ENCODE data around the gene RELA. TPM values are rescaled to one million over a fixed set of nuclear protein-coding genes. Genes with fewer than 3 reads are reported as not detected.
"Not testable (repeated sequence)": the region's sequence is repeated elsewhere in the genome, so short reads cannot be mapped to it uniquely, and the experiment has no call there.

RELA gene
- total RNA-seq = 8.7 and 16.3 TPM in 2 replicates

GRCh38 chr11:65662799-65663638 is at the start of gene RELA:
RELA (minus strand) TSS chr11:65662916; CDS start chr11:65662832, 84 bp downstream.
- peak; percentile 86 to 94 for DNase-seq (ENCODE audit: low read depth in 2 of 2)

- DNase-seq (ENCODE audit: low read depth in 2 of 2) = peak; percentile 97 to 99
Observed at GRCh38 chr11:65711785-65712632, 49.3 kb upstream of the RELA start, which contains the start of gene KAT5. KAT5 (plus strand) TSS chr11:65712252; CDS start chr11:65712268, 16 bp downstream.

GRCh38 chr11:65710421-65710820 is 47.7 kb upstream of the RELA start:
- no peak for DNase-seq (ENCODE audit: low read depth in 2 of 2)

- DNase-seq (ENCODE audit: low read depth in 2 of 2) = no peak
Observed at GRCh38 chr11:65709661-65710060, 46.9 kb upstream of the RELA start.

- no peak for DNase-seq (ENCODE audit: low read depth in 2 of 2)
Observed at GRCh38 chr11:65708451-65708850, 45.7 kb upstream of the RELA start.

GRCh38 chr11:65707002-65707401 is 44.3 kb upstream of the RELA start:
- not testable (repeated sequence) for DNase-seq (ENCODE audit: low read depth in 2 of 2)

- DNase-seq (ENCODE audit: low read depth in 2 of 2) = peak in 1 of 2 donors; percentile 39
Observed at GRCh38 chr11:65706303-65706763, 43.6 kb upstream of the RELA start.

- no peak for DNase-seq (ENCODE audit: low read depth in 2 of 2)
Observed at GRCh38 chr11:65703846-65704245, 41.1 kb upstream of the RELA start.

- DNase-seq (ENCODE audit: low read depth in 2 of 2) = no peak
Observed at GRCh38 chr11:65701686-65702085, 39.0 kb upstream of the RELA start.

GRCh38 chr11:65700399-65700798 is 37.7 kb upstream of the RELA start:
- no peak for DNase-seq (ENCODE audit: low read depth in 2 of 2)

- no peak for DNase-seq (ENCODE audit: low read depth in 2 of 2)
Observed at GRCh38 chr11:65699306-65699705, 36.6 kb upstream of the RELA start.

GRCh38 chr11:65698205-65698604 is 35.5 kb upstream of the RELA start:
- peak; percentile 92 to 93 for DNase-seq (ENCODE audit: low read depth in 2 of 2)

GRCh38 chr11:65696802-65697552 is 34.3 kb upstream of the RELA start:
- DNase-seq (ENCODE audit: low read depth in 2 of 2) = no peak

- peak; percentile 95 to 97 for DNase-seq (ENCODE audit: low read depth in 2 of 2)
Observed at GRCh38 chr11:65695459-65696241, 32.9 kb upstream of the RELA start.

- peak; percentile 27 to 67 for DNase-seq (ENCODE audit: low read depth in 2 of 2)
Observed at GRCh38 chr11:65692367-65692766, 29.7 kb upstream of the RELA start.

GRCh38 chr11:65691847-65692246 is 29.1 kb upstream of the RELA start:
- DNase-seq (ENCODE audit: low read depth in 2 of 2) = not testable (repeated sequence)

- DNase-seq (ENCODE audit: low read depth in 2 of 2) = no peak
Observed at GRCh38 chr11:65685981-65686380, 23.3 kb upstream of the RELA start.

- not testable (repeated sequence) for DNase-seq (ENCODE audit: low read depth in 2 of 2)
Observed at GRCh38 chr11:65683480-65683879, 20.8 kb upstream of the RELA start.

GRCh38 chr11:65680192-65680743 is 17.6 kb upstream of the RELA start:
- DNase-seq (ENCODE audit: low read depth in 2 of 2) = no peak

GRCh38 chr11:65672982-65673381 is 10.3 kb upstream of the RELA start:
- no peak for DNase-seq (ENCODE audit: low read depth in 2 of 2)

All from dermis microvascular lymphatic vessel endothelial cell (primary cell).